ENCODE data around the gene NDUFAF5.

NDUFAF5 gene

DNA sequence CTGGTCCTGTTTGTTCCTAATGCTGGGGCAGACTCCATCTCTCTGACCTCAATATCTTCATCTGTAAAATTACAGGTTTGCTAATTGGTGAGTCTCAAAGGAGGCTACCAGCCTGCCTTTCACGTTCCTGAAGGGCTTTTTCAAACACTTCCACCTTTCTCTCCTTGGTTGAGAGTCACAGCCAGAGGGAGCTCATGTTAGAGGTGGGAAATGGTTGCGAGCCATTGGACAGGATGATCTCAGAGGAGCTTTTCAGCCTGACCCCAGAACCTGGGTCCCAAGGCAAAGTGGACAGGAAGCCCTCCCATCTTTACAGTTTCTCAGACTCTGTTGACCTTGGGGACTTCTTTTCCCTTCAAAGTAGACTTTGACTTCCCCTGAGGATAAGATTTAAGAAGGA, 37.6 kb downstream of the NDUFAF5 start:
- no peak for DNase-seq (ENCODE audit: low read depth)

DNA sequence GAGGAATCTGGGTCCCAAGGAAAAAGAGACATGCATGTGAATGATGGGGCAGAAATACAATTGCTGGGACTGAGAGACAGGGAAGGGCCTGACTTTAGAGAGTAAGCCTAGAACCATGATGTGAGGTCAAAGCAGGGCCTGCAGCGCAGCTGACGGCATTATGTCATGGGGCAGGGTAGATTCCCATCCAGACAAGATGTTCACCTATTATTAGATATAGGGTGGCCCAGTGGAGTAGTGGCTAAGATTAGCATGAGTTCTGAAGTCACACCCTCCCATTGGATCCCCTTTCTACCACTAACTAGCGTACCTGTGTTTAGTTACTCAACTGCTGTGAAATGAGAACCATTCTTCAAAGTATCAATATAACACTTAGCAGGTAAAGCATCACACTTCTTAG, 39.6 kb downstream of the NDUFAF5 start:
- no peak for DNase-seq (ENCODE audit: low read depth)

DNA sequence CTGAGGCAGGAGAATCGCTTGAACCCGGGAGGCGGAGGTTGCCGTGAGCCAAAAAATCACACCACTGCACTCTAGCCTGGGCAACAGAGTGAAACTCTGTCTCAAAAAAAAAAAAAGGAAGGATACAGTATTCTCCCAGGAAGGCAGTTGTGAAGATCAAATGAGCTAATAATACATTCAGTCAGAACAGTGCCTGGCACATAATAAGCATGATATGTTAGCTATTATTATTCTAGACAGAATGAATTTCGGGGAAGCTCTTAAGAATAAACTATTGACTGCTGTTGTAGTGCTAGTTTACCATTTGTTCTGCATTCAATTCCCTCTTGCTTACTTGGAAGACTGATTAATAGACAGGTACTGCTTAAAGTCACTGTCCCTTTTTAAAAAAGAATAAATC, 40.6 kb downstream of the NDUFAF5 start:
- DNase-seq (ENCODE audit: low read depth): no peak

- no peak for DNase-seq (ENCODE audit: low read depth)
These were observed 46.6 kb downstream of the NDUFAF5 start for GRCh38 chr20:13831476-13831875.

DNA sequence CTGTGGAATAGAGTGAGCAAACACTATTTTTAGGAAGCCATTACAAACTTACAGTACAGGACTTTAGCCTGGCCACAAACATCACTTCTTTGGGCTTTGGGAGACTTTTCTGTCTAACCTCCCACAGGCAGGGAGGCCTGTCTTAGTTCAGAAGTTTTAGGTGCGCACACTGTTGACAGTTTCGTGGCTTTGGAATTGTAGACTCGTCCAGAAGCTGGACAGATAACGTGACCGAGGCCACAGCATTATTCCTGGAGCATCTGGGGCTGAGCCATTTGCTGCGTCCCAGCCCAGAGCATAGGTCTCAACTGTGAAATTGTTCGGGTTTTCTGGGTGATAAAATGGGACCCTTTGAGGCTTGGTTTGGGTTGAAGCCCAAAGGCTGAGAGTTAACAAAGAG, 53.8 kb downstream of the NDUFAF5 start:
- DNase-seq (ENCODE audit: low read depth): no peak

DNA sequence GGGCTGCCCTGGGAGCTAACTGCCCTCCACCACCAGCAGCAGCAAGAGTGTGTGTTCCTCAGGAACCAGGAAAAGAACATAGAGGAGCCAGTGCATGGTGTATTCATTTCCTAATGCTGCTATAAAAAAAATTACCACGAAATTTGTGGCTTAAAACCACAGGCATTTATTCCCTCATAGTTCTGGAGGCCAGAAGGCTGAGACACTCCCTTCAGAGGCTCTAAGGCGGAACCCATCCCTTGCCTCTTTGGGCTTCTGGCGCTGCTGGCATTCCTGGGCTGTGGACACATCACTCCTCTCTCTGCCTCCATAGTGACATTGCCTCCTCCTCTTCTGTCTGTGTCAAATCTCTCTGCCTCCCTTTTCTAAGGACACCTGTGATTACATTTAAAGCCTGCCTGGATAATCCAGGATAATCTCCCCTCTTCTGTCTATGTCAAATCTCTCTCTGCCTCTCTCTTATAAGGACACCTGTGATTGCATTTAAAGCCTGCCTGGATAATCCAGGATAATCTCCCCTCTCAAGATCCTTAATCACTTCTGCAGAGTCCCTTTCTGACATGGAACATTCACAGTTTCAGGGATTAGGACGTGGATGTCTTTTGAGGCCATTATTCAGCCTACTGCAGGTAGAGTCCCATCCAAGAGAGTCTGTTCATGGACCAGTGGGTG, 54.7 kb downstream of the NDUFAF5 start:
- DNase-seq (ENCODE audit: low read depth): peak; percentile 82

GRCh38 chr20:13840093-13840465, 55.3 kb downstream of the NDUFAF5 start:
- no peak for DNase-seq (ENCODE audit: low read depth)

DNA sequence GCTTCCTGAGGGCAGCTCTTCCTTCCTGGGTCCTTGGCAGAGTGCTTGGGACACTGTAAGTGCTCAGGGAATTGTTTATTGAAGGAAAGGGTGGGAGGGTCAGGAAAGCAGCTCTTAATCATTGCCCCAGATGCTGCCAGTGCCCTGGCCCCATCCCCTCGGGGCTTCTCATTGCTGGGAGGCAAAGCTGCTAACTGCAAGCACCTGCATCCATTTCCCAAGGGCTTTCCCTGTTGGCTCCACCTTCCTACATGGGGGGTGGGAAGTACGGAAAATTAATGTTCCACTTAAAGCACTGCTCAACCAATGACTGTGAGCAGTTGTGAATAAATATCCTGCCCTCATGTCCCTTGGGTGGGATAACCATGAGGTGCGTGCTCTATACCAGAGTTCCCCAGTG, 56.4 kb downstream of the NDUFAF5 start:
- no peak for DNase-seq (ENCODE audit: low read depth)

DNA sequence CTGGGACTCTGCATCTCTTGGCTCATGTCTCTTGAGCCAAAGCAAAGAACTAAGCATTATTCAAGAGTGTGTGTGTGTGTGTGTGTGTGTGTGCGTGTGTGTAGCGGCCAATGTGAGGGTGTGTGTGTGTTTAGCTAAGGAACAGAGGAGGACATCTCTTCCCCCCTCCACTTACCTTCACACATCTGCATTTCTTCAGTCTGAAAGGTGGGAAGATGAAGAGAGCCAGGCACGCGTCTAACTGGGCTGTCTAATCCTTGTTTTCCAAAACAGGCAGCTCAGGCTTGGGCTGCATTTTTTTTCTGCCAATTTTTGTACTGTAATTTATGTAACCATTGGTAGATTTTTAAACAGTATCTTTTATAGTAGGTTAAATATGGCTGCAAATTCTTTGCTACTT, 59.5 kb downstream of the NDUFAF5 start:
- no peak for DNase-seq (ENCODE audit: low read depth)

GRCh38 chr20:13851279-13851678, 66.5 kb downstream of the NDUFAF5 start:
- no peak for DNase-seq (ENCODE audit: low read depth)

GRCh38 chr20:13852306-13852705, 67.5 kb downstream of the NDUFAF5 start:
- DNase-seq (ENCODE audit: low read depth): no peak

- DNase-seq (ENCODE audit: low read depth): no peak
These were observed 70.8 kb downstream of the NDUFAF5 start for GRCh38 chr20:13855613-13856012.

GRCh38 chr20:13856354-13856753, 71.5 kb downstream of the NDUFAF5 start:
- no peak for DNase-seq (ENCODE audit: low read depth)

DNA sequence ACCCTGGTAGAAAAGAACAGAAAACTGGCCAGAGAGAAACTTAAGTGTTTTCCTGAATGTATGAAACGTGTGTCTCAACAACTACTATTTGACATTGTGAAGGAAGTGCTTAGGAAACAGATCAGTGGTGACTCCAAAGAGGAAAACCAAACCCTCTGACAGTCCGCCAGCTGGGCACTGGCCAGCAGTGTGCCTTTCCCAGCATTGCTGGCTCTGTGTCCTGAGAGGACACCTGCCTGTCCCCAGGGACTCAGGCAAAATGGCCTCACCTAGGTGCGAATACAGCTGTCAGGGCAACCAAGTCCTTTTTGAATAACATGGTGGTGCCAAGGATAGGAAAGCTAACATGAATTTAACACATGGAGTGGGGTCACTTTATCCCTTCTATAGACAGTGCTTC, 72.5 kb downstream of the NDUFAF5 start:
- no peak for DNase-seq (ENCODE audit: low read depth)

DNA sequence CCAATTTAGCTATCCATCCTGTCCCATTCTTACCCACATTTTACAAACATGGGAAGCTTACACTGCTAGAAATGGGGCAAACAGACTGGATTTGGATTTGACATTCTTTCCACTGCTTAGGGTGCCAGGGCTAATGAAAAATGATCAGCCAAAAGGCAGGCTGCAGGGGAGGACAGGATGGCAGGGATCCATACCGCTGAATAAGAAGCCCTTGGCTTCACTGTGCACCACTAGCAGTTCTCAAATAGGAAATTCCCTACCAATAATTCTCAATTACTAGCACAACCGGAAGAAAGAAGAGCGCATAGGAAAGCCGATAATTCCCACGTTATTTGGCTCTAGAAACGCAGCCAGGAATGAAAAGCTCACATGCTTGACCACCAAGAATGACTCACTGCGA, 73.1 kb downstream of the NDUFAF5 start:
- DNase-seq (ENCODE audit: low read depth): no peak

DNA sequence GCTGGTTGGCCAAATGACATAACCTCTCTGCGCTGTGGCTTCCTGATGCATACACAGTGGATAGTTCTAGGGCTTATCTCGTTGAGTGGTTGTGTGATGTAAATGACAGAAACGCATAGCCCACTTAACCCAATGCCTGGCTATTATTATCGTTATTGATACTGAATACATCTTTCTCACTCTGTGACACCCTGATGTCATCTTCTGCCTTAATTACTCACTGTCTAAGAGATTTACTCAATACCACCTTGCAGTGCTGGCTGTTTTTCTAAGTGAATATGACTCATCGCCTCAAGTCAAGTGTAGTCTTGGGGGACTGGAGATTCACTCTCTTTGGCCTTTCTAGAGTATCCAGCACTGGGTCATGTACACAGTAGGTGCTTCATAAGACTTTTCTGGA, 73.6 kb downstream of the NDUFAF5 start:
- no peak for DNase-seq (ENCODE audit: low read depth)

- no peak for DNase-seq (ENCODE audit: low read depth)
These were observed 74.0 kb downstream of the NDUFAF5 start for GRCh38 chr20:13858871-13859270.

- no peak for DNase-seq (ENCODE audit: low read depth)
These were observed 77.4 kb downstream of the NDUFAF5 start for GRCh38 chr20:13862245-13862644.

DNA sequence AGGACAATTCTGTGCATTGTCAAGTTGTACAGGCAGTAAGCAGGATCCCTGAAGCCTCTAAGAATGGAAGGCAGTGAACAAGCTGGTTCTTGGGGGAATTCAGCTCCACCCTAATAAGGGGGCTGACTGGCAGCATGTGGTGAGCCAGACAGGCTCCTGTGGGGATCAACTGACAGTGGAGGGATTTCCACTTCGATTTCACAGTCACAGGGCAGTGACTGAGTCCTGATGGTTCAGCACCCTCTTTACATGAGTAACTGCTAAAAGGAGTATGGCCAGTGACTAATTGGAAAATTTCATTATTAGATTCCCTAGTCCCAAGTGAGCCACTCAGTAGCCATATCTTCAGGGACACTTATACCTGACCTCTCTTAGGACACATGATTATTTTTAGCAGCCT, 78.4 kb downstream of the NDUFAF5 start:
- DNase-seq (ENCODE audit: low read depth): no peak

DNA sequence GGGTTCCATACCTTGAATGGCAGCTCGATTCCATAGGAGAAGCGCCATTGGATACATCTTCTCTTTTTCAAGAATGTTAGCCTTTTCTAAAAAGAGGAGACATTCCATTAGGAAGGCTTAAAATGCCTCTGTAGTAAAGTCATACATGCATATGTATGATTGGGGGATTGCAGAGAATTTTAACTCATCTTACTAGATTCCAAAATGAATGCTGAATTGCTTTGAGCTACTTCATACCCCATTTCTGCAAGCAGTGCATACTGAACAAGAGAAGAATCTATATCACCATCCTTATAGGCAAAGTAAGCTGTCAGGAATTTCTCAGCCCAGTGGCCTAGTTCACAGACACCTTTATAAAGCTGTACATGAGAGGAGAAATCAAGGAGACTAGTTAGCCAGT, 80.3 kb downstream of the NDUFAF5 start:
- no peak for DNase-seq (ENCODE audit: low read depth)

GRCh38 chr20:13865791-13866351, 81.0 kb downstream of the NDUFAF5 start:
- DNase-seq (ENCODE audit: low read depth): peak; percentile 44

GRCh38 chr20:13868331-13868730, 83.5 kb downstream of the NDUFAF5 start:
- DNase-seq (ENCODE audit: low read depth): peak; percentile 67

GRCh38 chr20:13870170-13870748, 85.4 kb downstream of the NDUFAF5 start:
- DNase-seq (ENCODE audit: low read depth): no peak
